HL-60 (cell line): ENCODE measurements around the gene WNT11.

Experiments used
- DNase-seq, 2 experiments: peaks; one replicate each; pipeline ENCODE4 v3.0.0-alpha.2; 2010 to 2020; ENCODE audit warnings: low read depth in 1 of 2, low spot score in 1 of 2
- H3K27ac ChIP-seq: fragments of 250-450 bp; sonication (Bioruptor Pico); replicated peaks from 2 replicates; pipeline ENCODE4 v1.5.1; 2020; ENCODE audit warnings: mild to moderate bottlenecking, moderate library complexity
- H3K27me3 ChIP-seq: fragments of 250-450 bp; sonication (Bioruptor Pico); 2 replicates; pipeline ENCODE4 v1.5.1; 2021; ENCODE audit warnings: mild to moderate bottlenecking, moderate library complexity; ENCODE audit not compliant: insufficient read depth, poor library complexity, severe bottlenecking
- H3K4me3 ChIP-seq: replicated peaks from 2 replicates; pipeline ENCODE4 v1.5.1; 2011; ENCODE audit warnings: mild to moderate bottlenecking, control low read depth, low read length; ENCODE audit not compliant: insufficient read depth
- GABPA ChIP-seq: IDR thresholded peaks from 2 replicates; pipeline ENCODE4 v1.6.1; 2012; ENCODE audit warnings: low read depth
- POLR2AphosphoS5 ChIP-seq: IDR thresholded peaks from 2 replicates; pipeline ENCODE4 v1.6.1; 2012; ENCODE audit warnings: low read depth
- SPI1 ChIP-seq: IDR thresholded peaks from 2 replicates; pipeline ENCODE4 v1.6.1; 2012; ENCODE audit warnings: low read depth, mild to moderate bottlenecking, borderline replicate concordance
- TF ChIP-seq, protein P1 (sequence below): IDR thresholded peaks from 2 replicates; pipeline ENCODE4 v1.6.1; 2012; ENCODE audit warnings: low read depth; ENCODE audit not compliant: insufficient replicate concordance
- TF ChIP-seq, protein P2 (sequence below): IDR thresholded peaks from one replicate; pipeline ENCODE4 v1.5.1; 2011; ENCODE audit warnings: low read length, control low read depth, inconsistent platforms; ENCODE audit not compliant: insufficient read depth

Gene WNT11

DNA sequence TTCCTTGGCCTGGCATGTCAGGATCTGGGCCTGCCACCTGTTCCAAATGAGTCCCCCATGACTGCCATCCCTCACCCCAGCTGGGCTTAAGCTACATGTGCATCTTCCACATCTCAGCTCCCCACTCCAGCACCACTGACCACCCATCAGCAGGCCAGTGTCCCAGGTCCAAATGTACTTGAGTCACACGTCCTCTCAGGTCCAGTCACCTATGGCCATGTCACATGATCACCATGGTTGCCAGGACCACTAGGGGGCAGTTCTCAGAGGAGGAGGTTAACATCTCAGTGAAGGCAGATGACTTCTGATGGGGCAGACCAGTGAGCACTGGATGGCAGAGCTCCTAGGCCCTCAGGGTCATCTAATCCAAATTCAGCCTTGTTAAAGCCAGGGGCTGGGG, 41.9 kb upstream of the WNT11 start:
- Histone ChIP-seq H3K27me3 (no peaks in the 10 kb centered on the region), H3K27ac (no peak overlapping the region), H3K4me3 (no peak overlapping the region)
- no peak for TF ChIP-seq GABPA
- TF ChIP-seq, protein P1, sequence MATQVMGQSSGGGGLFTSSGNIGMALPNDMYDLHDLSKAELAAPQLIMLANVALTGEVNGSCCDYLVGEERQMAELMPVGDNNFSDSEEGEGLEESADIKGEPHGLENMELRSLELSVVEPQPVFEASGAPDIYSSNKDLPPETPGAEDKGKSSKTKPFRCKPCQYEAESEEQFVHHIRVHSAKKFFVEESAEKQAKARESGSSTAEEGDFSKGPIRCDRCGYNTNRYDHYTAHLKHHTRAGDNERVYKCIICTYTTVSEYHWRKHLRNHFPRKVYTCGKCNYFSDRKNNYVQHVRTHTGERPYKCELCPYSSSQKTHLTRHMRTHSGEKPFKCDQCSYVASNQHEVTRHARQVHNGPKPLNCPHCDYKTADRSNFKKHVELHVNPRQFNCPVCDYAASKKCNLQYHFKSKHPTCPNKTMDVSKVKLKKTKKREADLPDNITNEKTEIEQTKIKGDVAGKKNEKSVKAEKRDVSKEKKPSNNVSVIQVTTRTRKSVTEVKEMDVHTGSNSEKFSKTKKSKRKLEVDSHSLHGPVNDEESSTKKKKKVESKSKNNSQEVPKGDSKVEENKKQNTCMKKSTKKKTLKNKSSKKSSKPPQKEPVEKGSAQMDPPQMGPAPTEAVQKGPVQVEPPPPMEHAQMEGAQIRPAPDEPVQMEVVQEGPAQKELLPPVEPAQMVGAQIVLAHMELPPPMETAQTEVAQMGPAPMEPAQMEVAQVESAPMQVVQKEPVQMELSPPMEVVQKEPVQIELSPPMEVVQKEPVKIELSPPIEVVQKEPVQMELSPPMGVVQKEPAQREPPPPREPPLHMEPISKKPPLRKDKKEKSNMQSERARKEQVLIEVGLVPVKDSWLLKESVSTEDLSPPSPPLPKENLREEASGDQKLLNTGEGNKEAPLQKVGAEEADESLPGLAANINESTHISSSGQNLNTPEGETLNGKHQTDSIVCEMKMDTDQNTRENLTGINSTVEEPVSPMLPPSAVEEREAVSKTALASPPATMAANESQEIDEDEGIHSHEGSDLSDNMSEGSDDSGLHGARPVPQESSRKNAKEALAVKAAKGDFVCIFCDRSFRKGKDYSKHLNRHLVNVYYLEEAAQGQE, result no peak
- TF ChIP-seq POLR2AphosphoS5, result no peak
- TF ChIP-seq, protein P2, sequence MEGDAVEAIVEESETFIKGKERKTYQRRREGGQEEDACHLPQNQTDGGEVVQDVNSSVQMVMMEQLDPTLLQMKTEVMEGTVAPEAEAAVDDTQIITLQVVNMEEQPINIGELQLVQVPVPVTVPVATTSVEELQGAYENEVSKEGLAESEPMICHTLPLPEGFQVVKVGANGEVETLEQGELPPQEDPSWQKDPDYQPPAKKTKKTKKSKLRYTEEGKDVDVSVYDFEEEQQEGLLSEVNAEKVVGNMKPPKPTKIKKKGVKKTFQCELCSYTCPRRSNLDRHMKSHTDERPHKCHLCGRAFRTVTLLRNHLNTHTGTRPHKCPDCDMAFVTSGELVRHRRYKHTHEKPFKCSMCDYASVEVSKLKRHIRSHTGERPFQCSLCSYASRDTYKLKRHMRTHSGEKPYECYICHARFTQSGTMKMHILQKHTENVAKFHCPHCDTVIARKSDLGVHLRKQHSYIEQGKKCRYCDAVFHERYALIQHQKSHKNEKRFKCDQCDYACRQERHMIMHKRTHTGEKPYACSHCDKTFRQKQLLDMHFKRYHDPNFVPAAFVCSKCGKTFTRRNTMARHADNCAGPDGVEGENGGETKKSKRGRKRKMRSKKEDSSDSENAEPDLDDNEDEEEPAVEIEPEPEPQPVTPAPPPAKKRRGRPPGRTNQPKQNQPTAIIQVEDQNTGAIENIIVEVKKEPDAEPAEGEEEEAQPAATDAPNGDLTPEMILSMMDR, result no peak
- no peak for TF ChIP-seq SPI1
- DNase-seq, result no peak

DNA sequence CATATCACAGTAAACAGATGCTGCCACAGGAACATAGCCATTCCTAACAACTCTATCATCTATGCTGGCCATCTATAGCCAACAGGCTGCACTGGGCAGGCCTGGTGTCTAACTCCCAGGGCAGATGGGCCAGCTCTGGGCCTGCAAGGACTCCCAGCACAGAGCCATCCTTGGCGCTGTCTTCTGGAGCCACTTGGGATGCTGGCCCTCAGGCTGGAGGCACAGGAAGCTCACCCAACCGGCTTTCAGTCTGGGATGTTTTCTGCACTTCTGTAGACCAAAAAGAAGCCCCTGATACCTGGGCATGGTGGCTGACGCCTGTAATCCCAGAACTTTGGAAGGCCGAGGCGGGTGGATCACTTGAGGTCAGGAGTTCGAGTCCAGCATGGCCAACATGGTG, 40.8 kb upstream of the WNT11 start:
- TF ChIP-seq SPI1, result no peak
- no peak for TF ChIP-seq GABPA
- TF ChIP-seq, protein P2, result no peak
- no peak for TF ChIP-seq POLR2AphosphoS5
- Histone ChIP-seq H3K27me3 (no peaks in the 10 kb centered on the region), H3K4me3 (no peak overlapping the region), H3K27ac (no peak overlapping the region)
- no peak for DNase-seq

DNA sequence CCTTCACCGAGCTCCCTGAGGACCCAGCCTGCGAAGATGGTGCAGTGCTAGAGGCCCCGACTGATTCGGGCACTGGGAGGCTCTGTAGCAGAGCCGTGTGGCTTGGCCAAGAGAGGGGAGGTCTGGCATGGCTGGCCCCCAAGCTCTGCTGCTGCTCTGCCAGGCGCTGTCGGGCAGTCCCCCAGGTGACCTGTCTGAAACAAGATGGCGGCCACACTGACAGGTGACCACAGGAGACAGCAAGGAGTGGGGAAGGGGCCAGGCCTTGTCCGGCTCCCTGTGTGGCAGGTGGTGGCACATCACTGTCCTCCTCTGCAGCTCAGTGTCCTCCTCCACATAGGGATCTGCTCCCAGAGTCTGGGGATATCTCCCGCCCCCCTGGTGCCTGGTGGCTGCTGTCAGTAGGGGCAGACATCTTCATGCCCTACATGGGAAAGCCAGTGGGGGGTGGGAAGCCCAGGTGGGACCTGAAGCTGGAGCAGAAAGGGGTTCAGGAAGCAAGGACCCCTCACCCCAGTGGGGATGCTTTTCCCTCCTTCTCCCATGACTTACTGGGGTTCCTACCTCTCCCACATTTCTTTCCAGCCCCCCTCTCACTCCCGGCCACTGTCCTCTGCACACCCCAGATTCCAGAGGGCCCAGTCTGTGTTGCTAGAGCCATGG, 40.1 kb upstream of the WNT11 start:
- Histone ChIP-seq H3K4me3 (no peak overlapping the region), H3K27ac (no peak overlapping the region), H3K27me3 (no peaks in the 10 kb centered on the region)
- no peak for DNase-seq
- TF ChIP-seq POLR2AphosphoS5, result no peak

DNA sequence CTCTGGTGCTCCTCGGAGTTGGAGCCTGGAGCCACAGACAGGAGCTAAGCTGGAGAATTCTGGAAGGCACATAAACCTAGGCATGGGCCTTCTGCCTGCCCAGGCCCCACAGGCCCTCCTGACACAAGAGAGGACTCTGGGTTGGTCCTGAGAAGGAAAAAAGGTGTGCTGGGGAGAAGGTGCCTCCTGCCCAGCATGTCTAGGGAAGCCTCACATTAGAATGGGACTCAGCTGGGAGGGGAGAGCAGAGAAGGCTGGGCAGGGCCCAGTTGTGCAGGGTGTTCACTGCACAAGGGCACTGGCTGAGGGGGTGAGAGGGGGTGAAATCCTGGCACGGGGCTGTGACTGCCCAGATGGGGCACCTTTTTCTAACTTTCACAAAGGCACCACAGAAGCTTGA, 39.4 kb upstream of the WNT11 start:
- DNase-seq, result no peak
- Histone ChIP-seq H3K27ac (no peak overlapping the region), H3K27me3 (no peaks in the 10 kb centered on the region), H3K4me3 (no peak overlapping the region)
- TF ChIP-seq GABPA (no peak), SPI1 (no peak), POLR2AphosphoS5 (no peak)
- TF ChIP-seq, protein P1, result no peak
- TF ChIP-seq, protein P2, result no peak
